ENCODE results near the gene ZG16. TPM values are rescaled to one million over a fixed set of nuclear protein-coding genes. Genes with fewer than 3 reads are reported as not detected.
A peak's percentile ranks its signal among the peaks of the same experiment; 100 is the strongest.

Gene ZG16
- total and polyA plus RNA-seq, 2 of the 8 experiments (the other 6 are each of a cell fraction or from before 2014, with no cell fraction given) = not detected

DNA sequence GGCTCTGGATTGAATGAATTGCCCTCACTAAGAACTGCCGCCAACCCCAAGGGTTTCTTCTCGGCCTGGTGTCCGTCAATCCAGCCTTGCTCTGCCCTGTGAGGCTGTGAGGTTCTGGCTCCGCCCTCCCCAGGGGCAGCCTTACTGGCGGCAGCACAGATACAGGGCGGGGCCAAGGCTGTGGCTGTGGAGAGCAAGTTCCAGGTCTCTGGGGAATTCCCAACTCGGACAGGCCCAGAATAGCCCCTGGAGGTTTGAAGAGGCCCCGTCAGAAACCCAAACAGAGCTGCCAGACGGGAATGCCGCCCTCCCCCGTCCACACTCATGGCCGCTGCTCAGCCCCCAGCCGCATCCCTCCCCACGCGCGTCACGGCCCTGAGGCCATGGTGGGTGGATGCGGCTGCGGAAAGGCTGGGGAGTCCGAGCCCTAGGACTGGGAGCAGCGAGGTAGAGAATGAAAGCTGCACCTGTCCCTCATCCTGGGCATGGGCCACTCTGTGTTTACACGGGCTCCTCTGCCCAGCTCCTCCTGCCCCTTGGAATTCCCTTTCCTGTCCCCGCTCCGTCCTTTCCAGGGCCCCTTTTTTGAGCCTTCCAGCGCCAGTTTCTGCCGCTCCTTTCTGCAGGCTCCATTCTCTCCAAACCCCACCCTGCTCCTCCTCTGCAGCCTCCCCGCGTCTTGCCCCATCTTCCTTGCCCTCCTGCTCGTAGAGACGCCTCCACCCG lies 33.3 kb downstream of the ZG16 start (continued):
- TF ChIP-seq, protein P1, sequence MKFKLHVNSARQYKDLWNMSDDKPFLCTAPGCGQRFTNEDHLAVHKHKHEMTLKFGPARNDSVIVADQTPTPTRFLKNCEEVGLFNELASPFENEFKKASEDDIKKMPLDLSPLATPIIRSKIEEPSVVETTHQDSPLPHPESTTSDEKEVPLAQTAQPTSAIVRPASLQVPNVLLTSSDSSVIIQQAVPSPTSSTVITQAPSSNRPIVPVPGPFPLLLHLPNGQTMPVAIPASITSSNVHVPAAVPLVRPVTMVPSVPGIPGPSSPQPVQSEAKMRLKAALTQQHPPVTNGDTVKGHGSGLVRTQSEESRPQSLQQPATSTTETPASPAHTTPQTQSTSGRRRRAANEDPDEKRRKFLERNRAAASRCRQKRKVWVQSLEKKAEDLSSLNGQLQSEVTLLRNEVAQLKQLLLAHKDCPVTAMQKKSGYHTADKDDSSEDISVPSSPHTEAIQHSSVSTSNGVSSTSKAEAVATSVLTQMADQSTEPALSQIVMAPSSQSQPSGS (IDR thresholded peaks at IDR 0.05; ENCODE audit: low read length) = 0 out of 2 replicates have a peak, but pooled peaks have one; percentile 42
- TF ChIP-seq SAP30 (IDR thresholded peaks at IDR 0.05; ENCODE audit: insufficient read depth, insufficient replicate concordance, low read length) = peak; percentile 75
- peak; percentile 52 for TF ChIP-seq TAF1 (IDR thresholded peaks at IDR 0.05; ENCODE audit: low read depth, low read length)
- TF ChIP-seq SP1 (IDR thresholded peaks at IDR 0.05; ENCODE audit: low read depth, low read length) = peak; percentile 33; the same call in 1 of the 2 replicates
- TF ChIP-seq NRF1 (IDR thresholded peaks at IDR 0.05; ENCODE audit: low read depth, low read length) = no peak
- 0 out of 4 replicates have a peak, but pooled peaks of 1 of the 2 experiments have one; percentile 60 for TF ChIP-seq HDAC2 (IDR thresholded peaks at IDR 0.05; ENCODE audit: borderline replicate concordance in 1 of 2, low read depth in 2 of 2, low read length in 2 of 2)
